Measurements from ENCODE around the gene KATNIP. TPM values are rescaled to one million over a fixed set of nuclear protein-coding genes. Genes with fewer than 3 reads are reported as not detected.

Gene KATNIP
- total RNA-seq, 1 donor from 2014 or later = 48.7 TPM

DNA sequence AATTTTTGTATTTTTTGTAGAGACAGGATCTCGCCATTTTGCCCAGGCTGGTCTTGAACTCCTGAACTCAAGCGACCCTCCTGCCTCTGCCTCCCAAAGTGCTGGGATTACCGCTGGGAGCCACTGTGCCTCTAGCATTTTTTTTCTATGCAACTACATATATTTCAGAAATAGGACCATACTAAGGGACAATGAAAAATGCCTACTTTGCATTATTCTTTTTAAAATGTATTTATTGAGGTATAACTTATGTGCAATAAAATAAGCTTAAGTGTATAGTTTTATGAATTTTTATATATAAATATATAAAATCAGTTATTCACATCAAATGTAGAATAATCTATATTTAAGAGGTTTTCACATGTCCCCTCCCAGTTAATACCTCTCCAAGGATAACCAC lies 38.1 kb downstream of the KATNIP start:
- Mint-ChIP-seq H3K4me3 (ENCODE audit: low read depth) (no peak overlapping the region), H3K27ac (no peak overlapping the region), H3K9me3 (ENCODE audit: low read depth) (no peaks in the 10 kb centered on the region), H3K4me1 (ENCODE audit: low read depth) (peaks cover 2% of the 10 kb centered on the region), H3K27me3 (no peaks in the 10 kb centered on the region), H3K36me3 (ENCODE audit: insufficient read depth) (peaks cover 20% of the 10 kb centered on the region)
- DNase-seq (ENCODE audit: low spot score, unreplicated experiment) = no peak
- TF ChIP-seq, protein P1, sequence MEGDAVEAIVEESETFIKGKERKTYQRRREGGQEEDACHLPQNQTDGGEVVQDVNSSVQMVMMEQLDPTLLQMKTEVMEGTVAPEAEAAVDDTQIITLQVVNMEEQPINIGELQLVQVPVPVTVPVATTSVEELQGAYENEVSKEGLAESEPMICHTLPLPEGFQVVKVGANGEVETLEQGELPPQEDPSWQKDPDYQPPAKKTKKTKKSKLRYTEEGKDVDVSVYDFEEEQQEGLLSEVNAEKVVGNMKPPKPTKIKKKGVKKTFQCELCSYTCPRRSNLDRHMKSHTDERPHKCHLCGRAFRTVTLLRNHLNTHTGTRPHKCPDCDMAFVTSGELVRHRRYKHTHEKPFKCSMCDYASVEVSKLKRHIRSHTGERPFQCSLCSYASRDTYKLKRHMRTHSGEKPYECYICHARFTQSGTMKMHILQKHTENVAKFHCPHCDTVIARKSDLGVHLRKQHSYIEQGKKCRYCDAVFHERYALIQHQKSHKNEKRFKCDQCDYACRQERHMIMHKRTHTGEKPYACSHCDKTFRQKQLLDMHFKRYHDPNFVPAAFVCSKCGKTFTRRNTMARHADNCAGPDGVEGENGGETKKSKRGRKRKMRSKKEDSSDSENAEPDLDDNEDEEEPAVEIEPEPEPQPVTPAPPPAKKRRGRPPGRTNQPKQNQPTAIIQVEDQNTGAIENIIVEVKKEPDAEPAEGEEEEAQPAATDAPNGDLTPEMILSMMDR (IDR thresholded peaks at IDR 0.05; ENCODE audit: unreplicated experiment) = no peak

DNA sequence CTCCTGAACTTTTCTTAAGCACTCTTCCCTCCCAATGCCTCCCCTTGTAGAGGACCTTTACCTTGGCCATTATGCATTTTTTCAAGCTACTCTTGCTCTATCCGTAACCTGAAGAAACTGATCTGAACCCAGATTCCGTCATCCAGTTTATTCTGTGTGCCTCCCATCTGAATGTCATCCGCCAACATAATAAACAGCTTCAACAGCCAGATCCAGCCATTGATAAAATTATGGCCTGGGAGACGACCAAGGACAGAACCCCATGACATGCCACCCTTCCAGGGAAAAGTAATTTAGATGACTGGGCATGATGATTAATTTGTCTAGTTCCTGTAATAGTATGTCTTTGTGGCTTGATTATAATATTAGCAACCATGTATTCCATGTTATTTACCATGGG lies 41.9 kb downstream of the KATNIP start:
- no peak for DNase-seq (ENCODE audit: low spot score, unreplicated experiment)
- H3K36me3 Mint-ChIP-seq (ENCODE audit: insufficient read depth) = peaks cover 5% of the 10 kb centered on the region
- TF ChIP-seq, protein P1 (IDR thresholded peaks at IDR 0.05; ENCODE audit: unreplicated experiment) = no peak
- no peaks in the 10 kb centered on the region for H3K27me3 Mint-ChIP-seq
- H3K27ac Mint-ChIP-seq = no peak overlapping the region
- H3K4me1 Mint-ChIP-seq (ENCODE audit: low read depth) = peaks cover 17% of the 10 kb centered on the region
- no peaks in the 10 kb centered on the region for H3K9me3 Mint-ChIP-seq (ENCODE audit: low read depth)
- H3K4me3 Mint-ChIP-seq (ENCODE audit: low read depth) = no peak overlapping the region

DNA sequence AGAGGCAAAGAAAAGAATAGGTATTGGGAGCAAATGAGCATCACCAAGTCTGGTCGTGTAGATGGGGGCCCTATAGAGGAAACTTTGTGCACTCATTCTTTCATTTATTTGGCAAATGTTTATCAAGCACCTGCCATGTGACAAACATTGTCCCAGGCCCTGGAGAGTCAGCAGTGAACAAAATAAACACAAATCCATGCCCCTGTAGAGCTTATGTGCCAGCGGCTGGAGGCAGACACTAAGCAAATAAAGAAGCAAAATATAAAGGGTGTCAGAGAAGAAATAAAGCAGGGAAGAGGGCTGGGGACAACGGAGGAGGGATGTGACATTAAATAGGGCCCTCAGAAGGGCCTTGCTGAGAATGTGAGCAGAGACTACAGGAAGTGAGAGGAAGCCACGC lies 45.5 kb downstream of the KATNIP start:
- Mint-ChIP-seq H3K36me3 (ENCODE audit: insufficient read depth) (peaks cover 3% of the 10 kb centered on the region), H3K9me3 (ENCODE audit: low read depth) (no peaks in the 10 kb centered on the region), H3K27ac (peak overlapping the region; percentile 40), H3K27me3 (no peaks in the 10 kb centered on the region), H3K4me3 (ENCODE audit: low read depth) (no peak overlapping the region), H3K4me1 (ENCODE audit: low read depth) (peaks cover 17% of the 10 kb centered on the region)
- DNase-seq (ENCODE audit: low spot score, unreplicated experiment) = no peak
- TF ChIP-seq, protein P1 (IDR thresholded peaks at IDR 0.05; ENCODE audit: unreplicated experiment) = no peak

DNA sequence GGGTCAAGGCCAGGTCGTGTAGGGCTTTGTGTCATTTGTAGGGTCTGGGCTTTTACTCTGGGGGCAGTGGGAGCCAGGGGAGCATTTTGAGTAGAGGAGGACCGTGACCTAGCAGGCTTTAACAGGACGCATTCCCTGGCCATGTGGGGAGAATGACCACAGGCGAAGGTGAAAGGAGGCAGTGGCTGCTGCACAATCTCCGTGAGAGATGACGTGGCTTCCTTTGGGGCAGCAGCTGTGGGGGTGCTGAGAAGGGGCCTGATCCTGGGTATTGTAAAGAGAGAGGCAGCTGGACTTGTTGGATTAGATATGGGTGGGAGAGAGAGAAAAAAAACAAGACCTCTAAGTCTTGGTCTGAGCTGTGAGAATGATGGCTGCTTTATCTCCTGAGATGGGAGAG lies 46.0 kb downstream of the KATNIP start:
- DNase-seq (ENCODE audit: low spot score, unreplicated experiment) = no peak
- Mint-ChIP-seq H3K27me3 (no peaks in the 10 kb centered on the region), H3K4me3 (ENCODE audit: low read depth) (no peak overlapping the region), H3K9me3 (ENCODE audit: low read depth) (no peaks in the 10 kb centered on the region), H3K4me1 (ENCODE audit: low read depth) (peaks cover 17% of the 10 kb centered on the region), H3K36me3 (ENCODE audit: insufficient read depth) (peaks cover 3% of the 10 kb centered on the region), H3K27ac (peak overlapping the region; percentile 40)
- TF ChIP-seq, protein P1 (IDR thresholded peaks at IDR 0.05; ENCODE audit: unreplicated experiment) = no peak

DNA sequence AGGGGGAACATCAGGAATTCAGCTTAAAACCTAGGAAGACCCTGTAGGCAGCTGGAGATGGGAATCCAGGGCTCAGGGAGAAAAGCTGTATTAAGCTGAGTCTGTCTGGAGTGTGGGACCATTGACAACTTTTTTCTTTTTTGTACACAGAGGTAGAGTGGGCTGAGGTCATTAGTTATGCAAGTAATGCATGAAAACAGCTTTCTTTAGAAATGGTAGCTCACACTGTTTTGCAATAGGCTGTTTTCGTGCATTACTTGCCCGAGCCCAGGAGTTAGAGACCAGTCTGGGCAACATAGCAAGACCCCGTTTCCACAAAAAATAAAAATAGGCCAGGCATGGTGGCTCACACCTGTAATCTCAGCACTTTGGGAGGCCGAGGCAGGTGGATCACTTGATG lies 46.5 kb downstream of the KATNIP start:
- Mint-ChIP-seq H3K4me1 (ENCODE audit: low read depth) (peaks cover 17% of the 10 kb centered on the region), H3K9me3 (ENCODE audit: low read depth) (no peaks in the 10 kb centered on the region), H3K27me3 (no peaks in the 10 kb centered on the region), H3K36me3 (ENCODE audit: insufficient read depth) (peaks cover 3% of the 10 kb centered on the region), H3K4me3 (ENCODE audit: low read depth) (no peak overlapping the region), H3K27ac (no peak overlapping the region)
- no peak for DNase-seq (ENCODE audit: low spot score, unreplicated experiment)
- TF ChIP-seq, protein P1 (IDR thresholded peaks at IDR 0.05; ENCODE audit: unreplicated experiment) = no peak

Data from progenitor cell of endocrine pancreas (in vitro differentiated cells).